GM18505 (cell line): ENCODE data around the gene NAT8.
"Not testable (repeated sequence)": the region's sequence is repeated elsewhere in the genome, so short reads cannot be mapped to it uniquely, and the experiment has no call there.

Experiments
- ATAC-seq: cut with Tn5 transposase; IDR thresholded peaks from one replicate; pipeline ENCODE4 v1.9.1; 2021; ENCODE audit not compliant: unreplicated experiment
- POLR2A ChIP-seq: IDR thresholded peaks from 4 replicates; pipeline ENCODE4 v1.6.1; 2011; ENCODE audit warnings: borderline replicate concordance; ENCODE audit not compliant: insufficient read depth, insufficient read length; ENCODE audit errors: extremely low read depth

NAT8 gene

GRCh38 chr2:73614105-73614504 lies 28.1 kb downstream of the NAT8 start:
- ATAC-seq, result no peak
- TF ChIP-seq POLR2A, result no peak

DNA sequence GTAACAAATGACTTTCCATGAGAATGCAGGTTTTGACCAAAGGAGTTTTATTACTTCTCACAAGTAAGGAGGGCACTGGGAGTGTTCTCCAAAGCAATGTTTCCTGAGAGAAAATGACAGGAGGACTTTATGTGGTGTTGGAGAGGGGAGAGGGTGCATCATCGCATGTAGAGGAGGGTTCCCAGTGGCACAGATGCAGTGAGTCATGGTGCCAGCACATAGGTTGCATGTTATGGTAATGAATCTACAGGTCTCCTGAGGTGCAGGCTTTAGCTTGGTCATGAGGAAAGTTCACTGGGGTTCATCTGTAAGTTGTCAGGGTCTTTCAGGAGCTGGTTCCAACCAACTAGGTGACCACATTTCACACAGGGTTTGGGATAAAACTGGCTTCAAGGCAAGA lies 30.4 kb downstream of the NAT8 start:
- no peak for ATAC-seq
- TF ChIP-seq POLR2A, result no peak

DNA sequence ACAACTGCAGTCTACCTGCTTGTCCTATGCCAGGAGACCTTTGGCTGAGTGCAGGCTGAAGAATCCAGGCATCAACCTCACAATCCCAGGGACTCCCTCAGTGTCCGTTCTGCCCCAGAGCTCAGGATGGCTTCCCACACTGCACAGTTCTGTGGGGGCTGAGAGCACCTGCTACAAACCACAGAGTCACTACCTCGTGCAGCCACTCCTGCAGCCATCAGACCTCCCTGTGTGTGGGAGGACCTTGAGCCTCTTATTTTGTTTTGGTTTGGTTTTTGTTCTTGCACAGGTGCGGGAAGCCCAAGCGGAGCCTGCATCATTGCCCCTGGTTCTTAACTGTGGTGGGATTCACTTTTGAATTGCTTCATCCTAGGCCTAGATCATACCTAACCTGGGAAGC lies 31.0 kb downstream of the NAT8 start:
- no peak for ATAC-seq
- no peak for TF ChIP-seq POLR2A

GRCh38 chr2:73610111-73610510 lies 32.1 kb downstream of the NAT8 start:
- TF ChIP-seq POLR2A, result no peak
- ATAC-seq, result no peak

GRCh38 chr2:73604589-73604988 lies 37.6 kb downstream of the NAT8 start:
- ATAC-seq, result not testable (repeated sequence)

DNA sequence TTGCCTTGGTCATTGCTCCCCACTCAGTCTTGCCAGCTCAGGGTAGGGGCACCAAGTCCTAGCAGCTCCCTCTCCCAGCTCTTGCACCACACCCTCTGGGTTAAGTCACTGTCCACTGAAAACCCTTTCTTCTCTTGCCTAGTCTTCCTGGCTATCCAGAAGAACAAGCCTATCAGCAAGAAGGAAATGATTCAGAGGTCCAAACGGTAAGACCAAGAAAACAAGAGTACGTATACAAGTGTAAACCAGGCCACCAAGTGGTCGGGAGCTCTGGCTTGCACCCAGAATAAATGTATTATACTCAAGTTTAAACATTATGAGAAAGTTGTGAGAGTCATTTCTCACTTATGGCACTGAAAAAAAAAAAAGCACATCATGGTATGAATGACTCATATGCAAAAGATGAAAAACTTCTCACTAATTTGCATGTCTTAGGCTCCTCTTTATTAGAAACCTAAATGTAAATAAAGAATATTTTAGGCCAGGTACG lies 39.1 kb downstream of the NAT8 start:
- ATAC-seq, result not testable (repeated sequence)

GRCh38 chr2:73601780-73602179 lies 40.4 kb downstream of the NAT8 start:
- no peak for ATAC-seq
- TF ChIP-seq POLR2A, result no peak

DNA sequence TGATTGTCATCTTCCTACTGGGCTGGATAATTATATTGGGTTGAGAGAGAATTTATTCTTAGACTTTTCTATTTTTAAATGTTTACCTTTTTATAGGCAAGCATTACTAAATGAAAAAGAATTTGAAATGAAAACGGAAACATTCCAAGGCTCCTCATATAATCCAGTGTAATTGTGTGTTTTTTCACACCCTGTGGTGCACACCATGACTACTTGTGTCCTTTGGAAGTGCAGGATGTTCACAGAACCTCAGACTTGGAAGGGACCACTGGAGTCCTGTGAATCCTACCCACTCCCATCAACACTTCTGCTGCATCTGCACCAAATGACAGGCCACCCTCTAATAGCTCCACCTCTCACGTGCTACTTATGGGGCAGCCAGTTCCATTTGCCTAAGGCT lies 48.0 kb downstream of the NAT8 start:
- no peak for ATAC-seq
- TF ChIP-seq POLR2A, result no peak

DNA sequence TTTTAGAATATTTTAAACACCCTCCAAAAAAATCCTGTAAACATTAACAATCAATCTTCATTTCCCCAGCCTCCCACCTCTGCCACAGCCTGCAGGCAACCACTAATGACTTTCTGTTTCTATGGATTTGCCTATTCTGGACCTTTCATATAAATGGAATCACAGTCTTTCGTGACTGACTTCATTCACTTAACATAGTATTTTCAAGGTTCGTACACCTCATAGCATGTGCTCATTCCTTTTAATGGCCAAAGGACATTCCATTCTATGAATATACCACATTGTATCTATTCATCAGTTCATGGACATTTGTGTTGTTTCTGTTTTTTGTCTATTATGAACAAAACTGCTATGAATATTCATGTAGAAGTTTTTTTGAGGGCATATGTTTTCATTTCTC lies 48.5 kb downstream of the NAT8 start:
- TF ChIP-seq POLR2A, result no peak

More for the DNA sequence above, 48.5 kb downstream of the NAT8 start:
- no peak for ATAC-seq
